H1 (cell line): ENCODE results near the gene GMPPA. TPM values are rescaled to one million over a fixed set of nuclear protein-coding genes. Genes with fewer than 3 reads are reported as not detected.

Source experiments
- CTCF ChIA-PET: fragments of 300-600 bp; sonication (Branson Sonifier 250); formaldehyde crosslinking; loops from one replicate; lab custom pipeline; 2021; ENCODE audit not compliant: partially characterized antibody; lab: Charles Lee
- POLR2A ChIA-PET: fragments of 300-600 bp; sonication (Branson Sonifier 250); formaldehyde crosslinking; loops from one replicate; lab custom pipeline; 2021; ENCODE audit warnings: inconsistent platforms; ENCODE audit not compliant: partially characterized antibody; lab: Charles Lee
- DNase-seq, 2 experiments: peaks; one replicate each; pipeline versions ENCODE4 v3.0.0 to v3.0.0-alpha.2; 2010 to 2022; ENCODE audit warnings: low spot score in 2 of 2, low read depth in 1 of 2, mixed read lengths in 1 of 2
- FAIRE-seq: peaks from 2 replicates; lab custom pipeline; 2011; peaks lifted over from hg19 to GRCh38; lab: Jason Lieb, UNC
- H2AFZ ChIP-seq: 2 replicates; pipeline ENCODE4 v1.8.1; 2012; ENCODE audit warnings: low read length, inconsistent platforms
- H2AK5ac ChIP-seq: 2 replicates; pipeline ENCODE4 v1.6.1; 2013; ENCODE audit warnings: low read depth, low read length
- H2BK120ac ChIP-seq: replicated peaks from 2 replicates; pipeline ENCODE3; 2013; ENCODE audit warnings: low read depth, low read length, inconsistent platforms
- H2BK12ac ChIP-seq: 2 replicates; pipeline ENCODE4 v1.6.1; 2013; ENCODE audit warnings: low read depth, low read length
- H2BK15ac ChIP-seq: 2 replicates; pipeline ENCODE4 v1.6.1; 2013; ENCODE audit warnings: low read length
- H2BK20ac ChIP-seq: 2 replicates; pipeline ENCODE4 v1.6.1; 2013; ENCODE audit warnings: low read length
- H2BK5ac ChIP-seq: 2 replicates; pipeline ENCODE4 v1.6.1; 2013; ENCODE audit warnings: low read depth, low read length
- H3K14ac ChIP-seq: 2 replicates; pipeline ENCODE4 v1.6.1; 2013; ENCODE audit warnings: inconsistent platforms; ENCODE audit not compliant: insufficient read length
- H3K18ac ChIP-seq: 2 replicates; pipeline ENCODE4 v1.6.1; 2013; ENCODE audit warnings: low read length; ENCODE audit errors: extremely low read depth
- H3K23ac ChIP-seq: 2 replicates; pipeline ENCODE4 v1.6.1; 2013; ENCODE audit warnings: inconsistent platforms; ENCODE audit not compliant: insufficient read length
- H3K23me2 ChIP-seq: 2 replicates; pipeline ENCODE4 v1.6.1; 2013; ENCODE audit warnings: low read depth, low read length
- H3K27ac ChIP-seq: 2 replicates; pipeline ENCODE4 v1.6.1; 2011; ENCODE audit warnings: low read depth, low read length, inconsistent platforms
- H3K27me3 ChIP-seq, 4 experiments: replicated peaks in 1 of 4; 1 replicate in 1 of 4; 2 replicates in 3 of 4; pipeline versions ENCODE4 v1.6.1 to v1.8.1; 2011 to 2013; ENCODE audit warnings: low read length in 3 of 4, mild to moderate bottlenecking in 3 of 4, inconsistent platforms in 2 of 4, mixed read lengths in 2 of 4, moderate library complexity in 1 of 4; ENCODE audit not compliant: control insufficient read depth in 3 of 4, insufficient read depth in 3 of 4; ENCODE audit errors: extremely low read depth in 1 of 4
- H3K36me3 ChIP-seq, 4 experiments: 2 replicates each; pipeline versions ENCODE4 v1.6.1 to v1.8.1; 2011 to 2013; ENCODE audit warnings: mild to moderate bottlenecking in 4 of 4, low read length in 3 of 4, moderate library complexity in 2 of 4, control low read depth in 1 of 4, inconsistent platforms in 1 of 4; ENCODE audit not compliant: insufficient read depth in 4 of 4, control insufficient read depth in 2 of 4
- H3K4ac ChIP-seq: replicated peaks from 2 replicates; pipeline ENCODE3; 2013; ENCODE audit warnings: low read length, low read depth, mixed read lengths, inconsistent platforms; ENCODE audit not compliant: insufficient read length
- H3K4me1 ChIP-seq, 4 experiments: replicated peaks in 1 of 4; 1 replicate in 1 of 4; 2 replicates in 3 of 4; pipeline versions ENCODE4 v1.6.1 to v1.8.1; 2011 to 2013; ENCODE audit warnings: low read length in 3 of 4, inconsistent platforms in 2 of 4, mixed read lengths in 1 of 4; ENCODE audit not compliant: insufficient read depth in 4 of 4, control insufficient read depth in 3 of 4
- H3K4me2 ChIP-seq, 2 experiments: 2 replicates each; pipeline versions ENCODE4 v1.6.1 to v1.8.1; 2011 to 2013; ENCODE audit warnings: low read depth in 2 of 2, low read length in 2 of 2, control low read depth in 1 of 2, inconsistent platforms in 1 of 2, mild to moderate bottlenecking in 1 of 2; ENCODE audit not compliant: insufficient read depth in 1 of 2
- H3K4me3 ChIP-seq, 4 experiments: fragments of 200-600, 300-600 bp in 1 of 4; sonication (generic), shearing (Covaris generic), sonication (Bioruptor Twin) in 1 of 4; 2 replicates each; pipeline versions ENCODE4 v1.5.1 to v1.8.1; 2011 to 2016; ENCODE audit warnings: low read length in 4 of 4, low read depth in 3 of 4, control low read depth in 2 of 4, inconsistent platforms in 2 of 4, mild to moderate bottlenecking in 2 of 4, mixed read lengths in 1 of 4, moderate library complexity in 1 of 4; ENCODE audit not compliant: insufficient read depth in 2 of 4; ENCODE audit errors: extremely low read depth in 1 of 4
- H3K56ac ChIP-seq: replicated peaks from 2 replicates; pipeline ENCODE3; 2013; ENCODE audit warnings: low read depth, mild to moderate bottlenecking, mixed read lengths, low read length, inconsistent platforms; ENCODE audit not compliant: insufficient read length
- H3K79me1 ChIP-seq: 2 replicates; pipeline ENCODE4 v1.6.1; 2013; ENCODE audit warnings: low read depth, low read length, control low read depth
- H3K79me2 ChIP-seq, 2 experiments: 2 replicates each; pipeline versions ENCODE4 v1.6.1 to v1.8.1; 2012 to 2013; ENCODE audit warnings: low read length in 2 of 2, mild to moderate bottlenecking in 2 of 2, inconsistent platforms in 1 of 2; ENCODE audit not compliant: insufficient read depth in 2 of 2, control insufficient read depth in 1 of 2
- H3K9ac ChIP-seq, 4 experiments: replicated peaks in 1 of 4; 1 replicate in 1 of 4; 2 replicates in 3 of 4; pipeline versions ENCODE4 v1.6.1 to v1.8.1; 2011 to 2013; ENCODE audit warnings: low read depth in 3 of 4, low read length in 3 of 4, control low read depth in 2 of 4, mild to moderate bottlenecking in 2 of 4, moderate library complexity in 2 of 4, inconsistent platforms in 1 of 4; ENCODE audit errors: extremely low read depth in 1 of 4
- H3K9me3 ChIP-seq, 2 experiments: 2 replicates each; pipeline versions ENCODE4 v1.6.1 to v1.8.1; 2012 to 2013; ENCODE audit warnings: mild to moderate bottlenecking in 2 of 2, moderate library complexity in 2 of 2, control low read depth in 1 of 2, inconsistent platforms in 1 of 2, low read depth in 1 of 2, low read length in 1 of 2, mixed read lengths in 1 of 2; ENCODE audit not compliant: insufficient read depth in 2 of 2
- H4K20me1 ChIP-seq, 2 experiments: replicated peaks in 1 of 2; 2 replicates each; pipeline versions ENCODE3 to v1.8.1; 2011 to 2013; ENCODE audit warnings: inconsistent platforms in 2 of 2, low read length in 2 of 2, mild to moderate bottlenecking in 1 of 2; ENCODE audit not compliant: insufficient read depth in 2 of 2, control insufficient read depth in 1 of 2
- H4K5ac ChIP-seq: 2 replicates; pipeline ENCODE4 v1.6.1; 2013; ENCODE audit warnings: low read length, low read depth, mixed read lengths, inconsistent platforms; ENCODE audit not compliant: insufficient read length
- H4K8ac ChIP-seq: 2 replicates; pipeline ENCODE4 v1.8.0; 2013; ENCODE audit warnings: mild to moderate bottlenecking, moderate library complexity, low read length, inconsistent platforms; ENCODE audit not compliant: insufficient read depth; ENCODE audit errors: extremely low read depth
- H4K91ac ChIP-seq: replicated peaks from 2 replicates; pipeline ENCODE3; 2013; ENCODE audit warnings: low read length, mixed read lengths, inconsistent platforms; ENCODE audit not compliant: insufficient read length
- BCL11A ChIP-seq, 2 experiments: IDR thresholded peaks; one replicate each; pipeline ENCODE4 v1.6.1; 2011; ENCODE audit warnings: low read depth in 2 of 2, low read length in 2 of 2, mild to moderate bottlenecking in 2 of 2
- CBX5 ChIP-seq: fragments of 300-800, 300-1000 bp; sonication (generic); IDR thresholded peaks from 2 replicates; pipeline ENCODE4 v1.7.1; 2016; ENCODE audit warnings: antibody characterized with exemption, low read length, low read depth
- CBX8 ChIP-seq: fragments of 300-800, 300-1000 bp; sonication (generic); IDR thresholded peaks from 2 replicates; pipeline ENCODE4 v1.7.1; 2016; ENCODE audit warnings: low read depth, low read length, borderline replicate concordance
- GTF2F1 ChIP-seq: IDR thresholded peaks from 2 replicates; pipeline ENCODE4 v1.6.1; 2012; ENCODE audit warnings: low read depth, low read length, improper control_type of control experiment, borderline replicate concordance
- JUND ChIP-seq: IDR thresholded peaks from 2 replicates; pipeline ENCODE4 v1.6.1; 2011; ENCODE audit warnings: mild to moderate bottlenecking, improper control_type of control experiment, low read length
- RFX5 ChIP-seq: IDR thresholded peaks from 2 replicates; pipeline ENCODE4 v1.6.1; 2011; ENCODE audit warnings: low read depth, low read length, improper control_type of control experiment, borderline replicate concordance
- SIN3A ChIP-seq, 2 experiments: IDR thresholded peaks in 1 of 2; conservative IDR thresholded peaks in 1 of 2; 2 replicates each; pipeline ENCODE4 v1.6.1; 2011 to 2012; ENCODE audit warnings: low read length in 2 of 2, improper control_type of control experiment in 1 of 2, low read depth in 1 of 2, mild to moderate bottlenecking in 1 of 2
- SP2 ChIP-seq: IDR thresholded peaks from 2 replicates; pipeline ENCODE4 v1.6.1; 2012; ENCODE audit warnings: mild to moderate bottlenecking, low read length, inconsistent platforms
- SRF ChIP-seq: IDR thresholded peaks from 2 replicates; pipeline ENCODE4 v1.6.1; 2011; ENCODE audit warnings: mild to moderate bottlenecking, low read depth, low read length, moderate library complexity
- TAF1 ChIP-seq: IDR thresholded peaks from 2 replicates; pipeline ENCODE4 v1.6.1; 2011; ENCODE audit warnings: mild to moderate bottlenecking, low read depth, low read length
- WGBS, 2 experiments: shearing (Covaris generic) in 1 of 2; methylation state at CpG; one replicate each; pipeline versions ENCODE4 v1.1.6 to v1.1.7; 2013 to 2015; ENCODE audit warnings: low lambda C conversion rate in 2 of 2, mixed read lengths in 2 of 2, inconsistent platforms in 1 of 2, low coverage in 1 of 2, missing lambda C conversion rate in 1 of 2; ENCODE audit not compliant: insufficient replicate concordance in 2 of 2, insufficient coverage in 1 of 2, insufficient read length in 1 of 2; ENCODE audit errors: extremely low coverage in 1 of 2, missing lambda C conversion rate in 1 of 2; 5-methylcytosine and 5-hydroxymethylcytosine counted together
- polyA plus RNA-seq, 7 experiments: library from polyadenylated mRNA; depleted of rRNA in 3 of 7; stranded (reverse) in 5 of 7; unstranded in 2 of 7; fragments of >200 nt in 5 of 7; fragments of 200-250 nt in 2 of 7; gene quantifications; 1 replicate in 5 of 7; 2 replicates in 1 of 7; 4 replicates in 1 of 7; pipeline versions ENCODE4 v1.2.1 to v1.2.3, GENCODE V29; 2011 to 2013; ENCODE audit warnings: missing spikeins in 2 of 7, mixed read lengths in 2 of 7
- total RNA-seq: library from RNA; stranded (reverse); fragmentation: NEBNext Ultra II Directional; extraction: Animal tissue kit (Norgen Biotek cat#: 25700); gene quantifications from 2 replicates; pipeline ENCODE4 v1.2.1, GENCODE V29; 2021
- TF ChIP-seq, protein P1 (sequence below): IDR thresholded peaks from 2 replicates; pipeline ENCODE4 v1.6.1; 2012; ENCODE audit warnings: inconsistent platforms

The GMPPA gene
- total and polyA plus RNA-seq, 2 of the 8 experiments (the other 6 are each of a cell fraction or from before 2014, with no cell fraction given): 34.3 to 98.8 TPM

DNA sequence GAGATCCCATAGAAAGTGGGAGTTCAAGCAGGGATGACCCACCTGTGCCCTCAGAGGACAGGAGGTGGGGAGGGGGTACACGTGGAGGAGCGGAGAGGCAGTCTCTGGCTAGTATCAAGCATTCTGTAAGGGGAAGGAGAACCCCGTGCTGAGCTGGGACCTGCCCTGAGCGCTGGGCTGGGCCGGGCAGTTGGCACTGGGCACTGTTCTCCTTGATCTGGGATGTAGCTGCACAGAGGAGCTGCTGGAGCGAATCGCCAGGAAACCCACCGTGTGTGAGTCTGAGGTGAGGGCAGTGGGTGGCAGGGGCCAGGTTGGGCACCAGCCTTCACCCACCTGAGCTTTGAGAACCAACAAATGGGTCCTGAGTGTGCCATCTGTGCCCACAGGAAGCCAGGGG, 19.8 kb upstream of the GMPPA start:
- no peak for FAIRE-seq

More for the DNA sequence above, 19.8 kb upstream of the GMPPA start:
- Histone ChIP-seq H3K79me1 (no peaks in the 10 kb centered on the region; the same call in 1 of the 2 replicates), H2AK5ac (no peak overlapping the region), H3K27ac (no peak overlapping the region), H3K14ac (no peak overlapping the region), H3K79me2 (no peaks in the 10 kb centered on the region), H3K27me3 (peaks cover 2 to 20% (median 10%) of the 10 kb centered on the region in 4 experiments; a peak in 6 of 7 replicates), H3K4me3 (no peak overlapping the region), H4K8ac (no peak overlapping the region), H2BK5ac (no peak overlapping the region), H3K4me1 (peaks cover 0 to 19% (median 8%) of the 10 kb centered on the region in 4 experiments; a peak in 6 of 7 replicates), H3K4me2 (no peak overlapping the region), H2BK15ac (no peak overlapping the region), H3K23ac (no peak overlapping the region), H2BK120ac (no peak overlapping the region), H4K91ac (no peak overlapping the region), H4K20me1 (peaks cover 0 to 2% of the 10 kb centered on the region in 2 experiments), H2AFZ (no peak overlapping the region), H4K5ac (no peak overlapping the region), H3K23me2 (no peaks in the 10 kb centered on the region), H3K9me3 (no peaks in the 10 kb centered on the region), H3K4ac (no peak overlapping the region), H3K36me3 (no peaks in the 10 kb centered on the region), H2BK20ac (no peak overlapping the region), H3K56ac (no peak overlapping the region), H3K18ac (no peak overlapping the region), H2BK12ac (no peak overlapping the region), H3K9ac (no peak overlapping the region)
- TF ChIP-seq BCL11A (IDR thresholded peaks at IDR 0.05; ENCODE audit: low read depth in 2 of 2, low read length in 2 of 2) (no peak), GTF2F1 (no peak), JUND (no peak), SP2 (no peak), CBX8 (no peak), TAF1 (no peak), RFX5 (no peak), SIN3A (conservative IDR thresholded peaks at IDR 0.05 in 1 of 2, IDR thresholded peaks at IDR 0.05 in 1 of 2; ENCODE audit: low read depth in 1 of 2, low read length in 2 of 2) (no peak), CBX5 (no peak), SRF (no peak)
- TF ChIP-seq, protein P1, sequence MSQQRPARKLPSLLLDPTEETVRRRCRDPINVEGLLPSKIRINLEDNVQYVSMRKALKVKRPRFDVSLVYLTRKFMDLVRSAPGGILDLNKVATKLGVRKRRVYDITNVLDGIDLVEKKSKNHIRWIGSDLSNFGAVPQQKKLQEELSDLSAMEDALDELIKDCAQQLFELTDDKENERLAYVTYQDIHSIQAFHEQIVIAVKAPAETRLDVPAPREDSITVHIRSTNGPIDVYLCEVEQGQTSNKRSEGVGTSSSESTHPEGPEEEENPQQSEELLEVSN: no peak
- ChIA-PET CTCF (interaction anchor here (88.6 to 113.1 kb wide), 2 partner anchors 11 to 21 kb away, joined by 7248 read pairs; partner anchors contain the start of genes ASIC4, CHPF, DES and GMPPA), POLR2A (interaction anchor here (0.8 kb wide), 1 partner anchor 17 kb away, joined by 3 read pairs; a partner anchor contains a TSS)
- WGBS, 2 experiments: 90% methylated on average over 8 of the region's 8 CpGs; no CpG with 5 or more reads in 1 of the 2 experiments
- DNase-seq: no peak
